WTC11 (cell line): ENCODE results near the gene CAPN2. TPM values are rescaled to one million over a fixed set of nuclear protein-coding genes. Genes with fewer than 3 reads are reported as not detected.

Experiments
- ATAC-seq: fragments of 200-7000 bp; cut with Tn5 transposase; 2 replicates; pipeline ENCODE4 v1.10.0; 2021; ENCODE audit warnings: mild to moderate bottlenecking, moderate library complexity
- CTCF ChIA-PET: fragments of 300-600 bp; sonication (Branson Sonifier 250); formaldehyde crosslinking; loops from one replicate; lab custom pipeline; 2021; ENCODE audit warnings: antibody characterized with exemption; lab: Charles Lee
- POLR2A ChIA-PET: fragments of 350-600 bp; sonication (Branson Sonifier 250); formaldehyde crosslinking; loops from one replicate; lab custom pipeline; 2021; ENCODE audit warnings: antibody characterized with exemption; lab: Charles Lee
- DNase-seq: peaks from one replicate; pipeline ENCODE4 v3.0.0; 2021; ENCODE audit warnings: low spot score
- H3K27ac Mint-ChIP-seq: 2 replicates; pipeline ENCODE4 v1.8.0; 2021; ENCODE audit warnings: mixed read lengths
- H3K27me3 Mint-ChIP-seq: 2 replicates; pipeline ENCODE4 v1.8.0; 2021; ENCODE audit warnings: low read depth, mild to moderate bottlenecking, moderate library complexity, mixed read lengths
- H3K36me3 Mint-ChIP-seq: 2 replicates; pipeline ENCODE4 v1.8.0; 2021; ENCODE audit warnings: mixed read lengths
- H3K4me1 Mint-ChIP-seq: 2 replicates; pipeline ENCODE4 v1.8.0; 2022; ENCODE audit warnings: mixed read lengths
- H3K4me3 Mint-ChIP-seq: 2 replicates; pipeline ENCODE4 v1.8.0; 2021; ENCODE audit warnings: mild to moderate bottlenecking, moderate library complexity, mixed read lengths
- H3K9me3 Mint-ChIP-seq: 2 replicates; pipeline ENCODE4 v1.8.0; 2021; ENCODE audit warnings: mixed read lengths
- ESRRA ChIP-seq: sonication (generic); formaldehyde crosslinking; IDR thresholded peaks from 2 replicates; pipeline ENCODE4 v1.8.1; 2022; ENCODE audit warnings: mild to moderate bottlenecking, missing genetic modification reagents, borderline replicate concordance
- FOXJ3 ChIP-seq: sonication (generic); formaldehyde crosslinking; IDR thresholded peaks from 2 replicates; pipeline ENCODE4 v1.9.0; 2021; ENCODE audit warnings: missing genetic modification reagents, mild to moderate bottlenecking, borderline replicate concordance
- NFYB ChIP-seq: sonication (generic); formaldehyde crosslinking; conservative IDR thresholded peaks from 2 replicates; pipeline ENCODE4 v1.8.0; 2022; ENCODE audit warnings: low read depth, missing genetic modification reagents
- OVOL2 ChIP-seq: fragments of 250-450 bp; sonication (Bioruptor Pico); IDR thresholded peaks from 2 replicates; pipeline ENCODE4 v1.9.0; 2021; ENCODE audit warnings: mild to moderate bottlenecking, borderline replicate concordance
- SP1 ChIP-seq: sonication (generic); formaldehyde crosslinking; conservative IDR thresholded peaks from 2 replicates; pipeline ENCODE4 v1.8.1; 2022; ENCODE audit warnings: missing genetic modification reagents
- ZNF263 ChIP-seq: sonication (generic); formaldehyde crosslinking; IDR thresholded peaks from 2 replicates; pipeline ENCODE4 v1.8.1; 2022; ENCODE audit warnings: low read depth, mild to moderate bottlenecking, moderate library complexity, missing genetic modification reagents
- ZNF416 ChIP-seq: fragments of 250-450 bp; sonication (Bioruptor Pico); IDR thresholded peaks from 2 replicates; pipeline ENCODE4 v1.9.0; 2021; ENCODE audit warnings: mild to moderate bottlenecking, inconsistent platforms
- total RNA-seq: library from RNA; stranded (reverse); gene quantifications from 3 replicates; pipeline ENCODE4 v1.2.3, GENCODE V29; 2021
- TF ChIP-seq, protein P1 (sequence below): fragments of 250-450 bp; sonication (Bioruptor Pico); IDR thresholded peaks from 2 replicates; pipeline ENCODE4 v1.9.0; 2021; ENCODE audit warnings: mild to moderate bottlenecking
- TF ChIP-seq, protein P2 (sequence below): fragments of 200-600 bp; IDR thresholded peaks from 2 replicates; pipeline ENCODE4 v1.8.0; 2022; ENCODE audit warnings: antibody characterized with exemption
- TF ChIP-seq, protein P3 (sequence below): sonication (generic); formaldehyde crosslinking; IDR thresholded peaks from 2 replicates; pipeline ENCODE4 v1.8.1; 2023; ENCODE audit warnings: mild to moderate bottlenecking, missing genetic modification reagents
- TF ChIP-seq, protein P4 (sequence below): sonication (generic); formaldehyde crosslinking; IDR thresholded peaks from 2 replicates; pipeline ENCODE4 v1.8.1; 2022; ENCODE audit warnings: mild to moderate bottlenecking, missing genetic modification reagents, moderate library complexity, borderline replicate concordance
- TF ChIP-seq, protein P5 (sequence below): sonication (generic); formaldehyde crosslinking; conservative IDR thresholded peaks from 2 replicates; pipeline ENCODE4 v1.8.1; 2022; ENCODE audit warnings: mild to moderate bottlenecking, missing genetic modification reagents
- TF ChIP-seq, protein P6 (sequence below): sonication (generic); formaldehyde crosslinking; IDR thresholded peaks from 2 replicates; pipeline ENCODE4 v1.8.1; 2023; ENCODE audit warnings: mild to moderate bottlenecking, missing genetic modification reagents
- TF ChIP-seq, protein P7 (sequence below): sonication (generic); formaldehyde crosslinking; IDR thresholded peaks from 2 replicates; pipeline ENCODE4 v1.8.0; 2022; ENCODE audit warnings: missing genetic modification reagents

The CAPN2 gene
- total RNA-seq, 1 experiment from 2014 or later, result 21.3 TPM

DNA sequence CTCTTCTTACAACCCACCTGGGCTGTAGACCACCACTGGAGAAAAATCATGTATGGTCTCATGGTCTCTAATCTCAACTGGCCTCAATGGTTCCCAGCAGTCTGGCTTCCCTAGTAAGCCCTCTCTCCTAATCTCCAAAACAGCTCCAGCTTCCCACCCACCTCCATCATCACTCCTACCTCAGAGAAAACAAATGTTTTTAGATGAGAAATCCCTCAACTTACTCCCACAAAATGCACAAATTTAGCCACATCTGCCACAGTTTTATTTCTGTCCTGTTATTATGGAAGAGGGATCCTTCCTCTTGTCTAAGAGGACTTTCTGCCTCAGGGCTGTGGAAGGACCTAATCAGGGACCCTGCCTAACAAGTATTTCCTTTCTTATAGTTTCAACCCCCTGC, 101.3 kb downstream of the CAPN2 start:
- Mint-ChIP-seq H3K4me1 (no peaks in the 10 kb centered on the region), H3K4me3 (no peak overlapping the region), H3K27ac (peak overlapping the region; percentile 69), H3K9me3 (no peaks in the 10 kb centered on the region), H3K27me3 (no peaks in the 10 kb centered on the region), H3K36me3 (peaks cover 42% of the 10 kb centered on the region)
- ChIA-PET POLR2A (no interaction called here), CTCF (no interaction called here)
- TF ChIP-seq, protein P1, sequence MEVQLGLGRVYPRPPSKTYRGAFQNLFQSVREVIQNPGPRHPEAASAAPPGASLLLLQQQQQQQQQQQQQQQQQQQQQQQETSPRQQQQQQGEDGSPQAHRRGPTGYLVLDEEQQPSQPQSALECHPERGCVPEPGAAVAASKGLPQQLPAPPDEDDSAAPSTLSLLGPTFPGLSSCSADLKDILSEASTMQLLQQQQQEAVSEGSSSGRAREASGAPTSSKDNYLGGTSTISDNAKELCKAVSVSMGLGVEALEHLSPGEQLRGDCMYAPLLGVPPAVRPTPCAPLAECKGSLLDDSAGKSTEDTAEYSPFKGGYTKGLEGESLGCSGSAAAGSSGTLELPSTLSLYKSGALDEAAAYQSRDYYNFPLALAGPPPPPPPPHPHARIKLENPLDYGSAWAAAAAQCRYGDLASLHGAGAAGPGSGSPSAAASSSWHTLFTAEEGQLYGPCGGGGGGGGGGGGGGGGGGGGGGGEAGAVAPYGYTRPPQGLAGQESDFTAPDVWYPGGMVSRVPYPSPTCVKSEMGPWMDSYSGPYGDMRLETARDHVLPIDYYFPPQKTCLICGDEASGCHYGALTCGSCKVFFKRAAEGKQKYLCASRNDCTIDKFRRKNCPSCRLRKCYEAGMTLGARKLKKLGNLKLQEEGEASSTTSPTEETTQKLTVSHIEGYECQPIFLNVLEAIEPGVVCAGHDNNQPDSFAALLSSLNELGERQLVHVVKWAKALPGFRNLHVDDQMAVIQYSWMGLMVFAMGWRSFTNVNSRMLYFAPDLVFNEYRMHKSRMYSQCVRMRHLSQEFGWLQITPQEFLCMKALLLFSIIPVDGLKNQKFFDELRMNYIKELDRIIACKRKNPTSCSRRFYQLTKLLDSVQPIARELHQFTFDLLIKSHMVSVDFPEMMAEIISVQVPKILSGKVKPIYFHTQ (CRISPR knock-in tag), result no peak
- TF ChIP-seq NFYB (no peak), ZNF416 (CRISPR knock-in tag) (no peak), ZNF263 (no peak), ESRRA (no peak)
- TF ChIP-seq, protein P2, sequence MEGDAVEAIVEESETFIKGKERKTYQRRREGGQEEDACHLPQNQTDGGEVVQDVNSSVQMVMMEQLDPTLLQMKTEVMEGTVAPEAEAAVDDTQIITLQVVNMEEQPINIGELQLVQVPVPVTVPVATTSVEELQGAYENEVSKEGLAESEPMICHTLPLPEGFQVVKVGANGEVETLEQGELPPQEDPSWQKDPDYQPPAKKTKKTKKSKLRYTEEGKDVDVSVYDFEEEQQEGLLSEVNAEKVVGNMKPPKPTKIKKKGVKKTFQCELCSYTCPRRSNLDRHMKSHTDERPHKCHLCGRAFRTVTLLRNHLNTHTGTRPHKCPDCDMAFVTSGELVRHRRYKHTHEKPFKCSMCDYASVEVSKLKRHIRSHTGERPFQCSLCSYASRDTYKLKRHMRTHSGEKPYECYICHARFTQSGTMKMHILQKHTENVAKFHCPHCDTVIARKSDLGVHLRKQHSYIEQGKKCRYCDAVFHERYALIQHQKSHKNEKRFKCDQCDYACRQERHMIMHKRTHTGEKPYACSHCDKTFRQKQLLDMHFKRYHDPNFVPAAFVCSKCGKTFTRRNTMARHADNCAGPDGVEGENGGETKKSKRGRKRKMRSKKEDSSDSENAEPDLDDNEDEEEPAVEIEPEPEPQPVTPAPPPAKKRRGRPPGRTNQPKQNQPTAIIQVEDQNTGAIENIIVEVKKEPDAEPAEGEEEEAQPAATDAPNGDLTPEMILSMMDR, result no peak
- DNase-seq, result no peak
- ATAC-seq, result no peak

DNA sequence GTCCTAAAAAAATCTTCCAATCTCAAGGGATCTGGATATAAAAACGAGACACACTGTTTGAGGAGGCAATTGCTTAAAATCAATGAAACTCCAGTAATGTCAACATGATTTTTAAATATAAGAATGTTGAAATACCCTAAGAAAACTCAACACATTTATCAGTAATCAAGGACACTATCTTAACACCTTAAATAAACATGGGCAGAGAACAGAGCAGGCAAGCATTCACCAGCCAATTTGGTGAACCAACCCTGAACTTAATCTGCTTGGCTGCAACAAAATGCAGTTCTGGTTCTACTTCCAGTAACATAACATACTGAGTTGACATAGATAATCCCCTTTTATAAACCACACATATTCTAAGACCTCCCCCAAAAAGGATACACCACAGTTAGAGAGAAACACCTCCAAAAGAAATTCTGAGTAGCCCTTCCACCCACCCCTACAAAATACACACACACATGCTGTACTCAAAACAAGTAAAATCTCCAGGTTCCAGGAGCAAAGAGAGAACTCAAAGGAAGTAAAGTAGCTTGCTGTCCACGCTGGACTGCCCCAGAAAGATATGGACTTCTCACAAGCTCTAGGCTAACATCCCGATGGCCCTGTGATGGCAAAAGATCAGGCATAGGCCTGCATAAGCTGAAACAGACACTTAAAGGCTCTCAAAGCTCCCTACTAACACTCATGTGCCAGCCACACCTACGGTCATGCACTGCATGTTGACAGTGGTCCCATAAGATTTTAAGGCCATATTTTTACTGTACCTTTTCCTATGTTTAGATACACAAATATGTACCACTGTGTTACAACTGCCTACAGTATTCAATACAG, 102.9 kb downstream of the CAPN2 start:
- H3K4me3 Mint-ChIP-seq, result no peak overlapping the region
- H3K4me1 Mint-ChIP-seq, result peaks cover under 1% of the 10 kb centered on the region; the same call in 1 of the 2 replicates
- DNase-seq, result no peak
- ATAC-seq, result no peak
- ChIA-PET POLR2A (no interaction called here), CTCF (no interaction called here)
- H3K9me3 Mint-ChIP-seq, result no peaks in the 10 kb centered on the region
- H3K27me3 Mint-ChIP-seq, result no peaks in the 10 kb centered on the region
- peaks cover 43% of the 10 kb centered on the region for H3K36me3 Mint-ChIP-seq
- TF ChIP-seq, protein P3, sequence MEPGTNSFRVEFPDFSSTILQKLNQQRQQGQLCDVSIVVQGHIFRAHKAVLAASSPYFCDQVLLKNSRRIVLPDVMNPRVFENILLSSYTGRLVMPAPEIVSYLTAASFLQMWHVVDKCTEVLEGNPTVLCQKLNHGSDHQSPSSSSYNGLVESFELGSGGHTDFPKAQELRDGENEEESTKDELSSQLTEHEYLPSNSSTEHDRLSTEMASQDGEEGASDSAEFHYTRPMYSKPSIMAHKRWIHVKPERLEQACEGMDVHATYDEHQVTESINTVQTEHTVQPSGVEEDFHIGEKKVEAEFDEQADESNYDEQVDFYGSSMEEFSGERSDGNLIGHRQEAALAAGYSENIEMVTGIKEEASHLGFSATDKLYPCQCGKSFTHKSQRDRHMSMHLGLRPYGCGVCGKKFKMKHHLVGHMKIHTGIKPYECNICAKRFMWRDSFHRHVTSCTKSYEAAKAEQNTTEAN, result no peak
- TF ChIP-seq OVOL2 (CRISPR knock-in tag) (no peak), SP1 (no peak), FOXJ3 (CRISPR knock-in tag) (no peak), NFYB (no peak)
- TF ChIP-seq, protein P4, sequence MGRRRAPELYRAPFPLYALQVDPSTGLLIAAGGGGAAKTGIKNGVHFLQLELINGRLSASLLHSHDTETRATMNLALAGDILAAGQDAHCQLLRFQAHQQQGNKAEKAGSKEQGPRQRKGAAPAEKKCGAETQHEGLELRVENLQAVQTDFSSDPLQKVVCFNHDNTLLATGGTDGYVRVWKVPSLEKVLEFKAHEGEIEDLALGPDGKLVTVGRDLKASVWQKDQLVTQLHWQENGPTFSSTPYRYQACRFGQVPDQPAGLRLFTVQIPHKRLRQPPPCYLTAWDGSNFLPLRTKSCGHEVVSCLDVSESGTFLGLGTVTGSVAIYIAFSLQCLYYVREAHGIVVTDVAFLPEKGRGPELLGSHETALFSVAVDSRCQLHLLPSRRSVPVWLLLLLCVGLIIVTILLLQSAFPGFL (CRISPR knock-in tag), result no peak
- TF ChIP-seq, protein P5, sequence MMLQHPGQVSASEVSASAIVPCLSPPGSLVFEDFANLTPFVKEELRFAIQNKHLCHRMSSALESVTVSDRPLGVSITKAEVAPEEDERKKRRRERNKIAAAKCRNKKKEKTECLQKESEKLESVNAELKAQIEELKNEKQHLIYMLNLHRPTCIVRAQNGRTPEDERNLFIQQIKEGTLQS (CRISPR knock-in tag), result no peak
- TF ChIP-seq, protein P6, sequence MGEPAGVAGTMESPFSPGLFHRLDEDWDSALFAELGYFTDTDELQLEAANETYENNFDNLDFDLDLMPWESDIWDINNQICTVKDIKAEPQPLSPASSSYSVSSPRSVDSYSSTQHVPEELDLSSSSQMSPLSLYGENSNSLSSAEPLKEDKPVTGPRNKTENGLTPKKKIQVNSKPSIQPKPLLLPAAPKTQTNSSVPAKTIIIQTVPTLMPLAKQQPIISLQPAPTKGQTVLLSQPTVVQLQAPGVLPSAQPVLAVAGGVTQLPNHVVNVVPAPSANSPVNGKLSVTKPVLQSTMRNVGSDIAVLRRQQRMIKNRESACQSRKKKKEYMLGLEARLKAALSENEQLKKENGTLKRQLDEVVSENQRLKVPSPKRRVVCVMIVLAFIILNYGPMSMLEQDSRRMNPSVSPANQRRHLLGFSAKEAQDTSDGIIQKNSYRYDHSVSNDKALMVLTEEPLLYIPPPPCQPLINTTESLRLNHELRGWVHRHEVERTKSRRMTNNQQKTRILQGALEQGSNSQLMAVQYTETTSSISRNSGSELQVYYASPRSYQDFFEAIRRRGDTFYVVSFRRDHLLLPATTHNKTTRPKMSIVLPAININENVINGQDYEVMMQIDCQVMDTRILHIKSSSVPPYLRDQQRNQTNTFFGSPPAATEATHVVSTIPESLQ (CRISPR knock-in tag), result no peak
- TF ChIP-seq, protein P7, sequence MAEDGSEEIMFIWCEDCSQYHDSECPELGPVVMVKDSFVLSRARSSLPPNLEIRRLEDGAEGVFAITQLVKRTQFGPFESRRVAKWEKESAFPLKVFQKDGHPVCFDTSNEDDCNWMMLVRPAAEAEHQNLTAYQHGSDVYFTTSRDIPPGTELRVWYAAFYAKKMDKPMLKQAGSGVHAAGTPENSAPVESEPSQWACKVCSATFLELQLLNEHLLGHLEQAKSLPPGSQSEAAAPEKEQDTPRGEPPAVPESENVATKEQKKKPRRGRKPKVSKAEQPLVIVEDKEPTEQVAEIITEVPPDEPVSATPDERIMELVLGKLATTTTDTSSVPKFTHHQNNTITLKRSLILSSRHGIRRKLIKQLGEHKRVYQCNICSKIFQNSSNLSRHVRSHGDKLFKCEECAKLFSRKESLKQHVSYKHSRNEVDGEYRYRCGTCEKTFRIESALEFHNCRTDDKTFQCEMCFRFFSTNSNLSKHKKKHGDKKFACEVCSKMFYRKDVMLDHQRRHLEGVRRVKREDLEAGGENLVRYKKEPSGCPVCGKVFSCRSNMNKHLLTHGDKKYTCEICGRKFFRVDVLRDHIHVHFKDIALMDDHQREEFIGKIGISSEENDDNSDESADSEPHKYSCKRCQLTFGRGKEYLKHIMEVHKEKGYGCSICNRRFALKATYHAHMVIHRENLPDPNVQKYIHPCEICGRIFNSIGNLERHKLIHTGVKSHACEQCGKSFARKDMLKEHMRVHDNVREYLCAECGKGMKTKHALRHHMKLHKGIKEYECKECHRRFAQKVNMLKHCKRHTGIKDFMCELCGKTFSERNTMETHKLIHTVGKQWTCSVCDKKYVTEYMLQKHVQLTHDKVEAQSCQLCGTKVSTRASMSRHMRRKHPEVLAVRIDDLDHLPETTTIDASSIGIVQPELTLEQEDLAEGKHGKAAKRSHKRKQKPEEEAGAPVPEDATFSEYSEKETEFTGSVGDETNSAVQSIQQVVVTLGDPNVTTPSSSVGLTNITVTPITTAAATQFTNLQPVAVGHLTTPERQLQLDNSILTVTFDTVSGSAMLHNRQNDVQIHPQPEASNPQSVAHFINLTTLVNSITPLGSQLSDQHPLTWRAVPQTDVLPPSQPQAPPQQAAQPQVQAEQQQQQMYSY, result no peak
- no peak overlapping the region; the same call in 1 of the 2 replicates for H3K27ac Mint-ChIP-seq
